ENCODE measurements around the gene SLC25A41.
"Not testable (repeated sequence)": the region's sequence is repeated elsewhere in the genome, so short reads cannot be mapped to it uniquely, and the experiment has no call there.

The SLC25A41 gene

GRCh38 chr19:6428692-6429418, 4.7 kb downstream of the SLC25A41 start:
- not testable (repeated sequence) for DNase-seq (ENCODE audit: low spot score)

- DNase-seq (ENCODE audit: low spot score): no peak
Measured at GRCh38 chr19:6427131-6427530, 6.4 kb downstream of the SLC25A41 start.

DNA sequence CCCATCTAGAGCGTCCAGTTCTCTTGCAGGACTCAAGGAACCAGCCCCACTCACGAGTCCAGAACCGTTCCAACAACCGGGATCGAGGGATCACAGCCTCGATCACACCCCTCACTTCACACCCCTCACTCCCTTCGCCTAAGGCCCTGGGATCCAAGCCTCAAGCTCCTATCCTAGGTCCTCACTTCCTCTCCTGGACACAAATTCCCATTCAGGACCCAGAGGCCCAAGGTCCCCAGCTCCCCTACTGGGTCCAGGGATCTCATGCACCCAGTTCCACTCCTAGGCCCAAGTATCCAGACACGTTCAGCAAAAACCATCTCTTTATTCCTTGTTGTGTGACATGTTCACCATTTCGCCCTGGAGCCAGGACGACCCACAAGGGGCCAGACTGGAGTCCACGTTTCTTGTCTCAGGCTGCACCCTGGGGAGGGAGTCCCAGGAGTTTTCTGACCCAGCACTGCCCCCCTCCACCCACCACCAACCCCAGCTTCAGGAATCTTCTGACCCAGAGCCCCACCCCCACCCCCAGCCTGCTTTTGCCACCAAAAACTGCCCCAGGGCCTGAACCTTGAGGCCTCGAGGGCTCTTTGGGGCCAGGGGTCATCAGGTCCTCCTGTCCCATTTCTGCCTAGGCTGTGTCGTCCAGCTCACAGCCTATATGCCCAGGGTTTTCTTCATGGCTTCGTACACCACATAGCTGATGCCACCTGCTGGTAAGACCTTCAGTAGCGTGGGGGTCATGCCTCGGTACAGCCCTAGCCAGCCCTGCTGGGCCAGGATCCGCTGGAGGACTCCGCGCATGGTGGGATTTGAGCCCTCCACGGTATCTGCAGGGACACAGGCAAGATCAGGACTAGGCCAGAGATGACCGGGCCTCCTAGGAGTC, 7.6 kb downstream of the SLC25A41 start:
- no peak for DNase-seq (ENCODE audit: low spot score)

DNA sequence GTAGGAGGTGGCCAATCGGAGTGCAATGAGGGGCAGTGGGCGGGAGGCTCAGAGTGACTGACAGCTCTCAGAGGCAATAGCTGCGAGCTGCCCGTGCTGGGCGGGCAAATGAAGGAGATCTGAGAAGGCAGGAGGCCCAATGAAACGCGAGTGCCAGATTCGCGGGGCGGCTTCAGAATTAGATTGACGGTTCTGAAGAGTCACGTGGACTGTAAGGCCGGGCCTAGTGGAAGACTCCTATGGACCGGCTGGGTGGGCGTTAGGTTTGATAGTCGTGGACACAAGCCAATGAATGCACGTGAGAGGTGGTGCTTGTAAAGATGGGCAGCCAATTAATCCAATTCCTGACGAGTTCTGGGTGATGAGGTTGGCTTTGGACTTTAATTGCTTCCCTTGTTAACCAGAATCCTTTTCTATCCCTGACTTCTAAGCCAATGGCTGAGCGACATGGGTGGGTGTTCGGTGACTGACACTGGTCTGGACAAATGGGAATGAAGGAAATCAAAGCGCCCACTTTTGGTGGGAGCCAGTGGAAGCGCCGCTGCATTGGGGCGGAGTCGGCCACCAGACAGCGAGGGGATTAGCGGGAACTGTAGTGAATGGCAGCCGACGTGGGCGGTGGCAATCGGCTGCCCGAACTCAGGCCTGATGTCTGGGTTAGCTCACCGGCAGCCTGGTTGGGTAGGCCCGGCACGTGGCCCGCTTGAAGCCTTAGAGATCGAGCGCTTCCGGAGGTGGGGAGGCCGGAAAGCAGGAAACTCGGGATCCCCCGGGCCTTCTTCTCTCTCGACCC, 8.4 kb downstream of the SLC25A41 start:
- DNase-seq (ENCODE audit: low spot score): peak; percentile 100

DNA sequence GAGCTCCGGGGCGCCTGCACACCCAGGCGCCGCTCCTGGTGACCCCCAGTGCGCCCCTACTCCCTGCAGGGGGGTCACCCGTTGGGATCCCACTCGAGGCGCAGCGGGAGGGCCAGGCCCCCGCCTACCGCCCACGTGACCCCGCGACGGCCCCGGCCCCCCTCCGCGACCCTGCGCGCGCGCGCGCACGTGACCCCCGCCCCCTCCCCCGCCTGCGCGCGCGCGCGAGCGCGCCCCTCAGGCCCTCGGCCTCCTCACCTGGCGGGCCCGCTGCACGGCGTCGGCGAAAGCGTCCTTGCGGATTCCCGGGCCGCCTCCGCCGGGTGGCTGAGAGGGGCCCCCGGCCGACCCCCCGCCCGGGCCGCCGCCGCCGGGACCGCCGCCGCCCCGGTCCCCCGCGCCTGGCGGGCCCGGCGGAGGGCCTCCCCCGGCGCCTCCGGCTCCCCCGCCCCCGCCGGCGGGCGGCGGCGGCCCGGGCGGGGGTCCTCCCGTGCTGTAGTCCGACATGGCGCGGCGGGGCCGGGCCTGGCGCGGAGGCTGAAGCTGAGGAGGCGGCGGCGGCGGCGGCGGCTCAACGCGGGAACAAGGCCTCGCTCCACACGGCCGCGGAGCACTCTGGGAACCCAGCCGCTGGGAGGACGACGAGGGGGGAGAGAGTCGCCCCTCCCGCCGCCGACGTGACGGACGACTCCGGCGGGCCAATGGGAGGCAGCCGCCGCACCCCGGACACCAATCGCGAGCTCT, 9.2 kb downstream of the SLC25A41 start, which contains the start of gene KHSRP:
TSS of gene KHSRP (minus strand) at position 617 of the 744 bp plus-strand sequence. CDS start at position 507, 110 bp downstream.
- DNase-seq (ENCODE audit: low spot score): no peak

GRCh38 chr19:6423499-6424194, 9.9 kb downstream of the SLC25A41 start:
- DNase-seq (ENCODE audit: low spot score): no peak

- DNase-seq (ENCODE audit: low spot score): no peak
Measured at GRCh38 chr19:6421075-6422014, 12.2 kb downstream of the SLC25A41 start.

GRCh38 chr19:6418562-6418932, 15.0 kb downstream of the SLC25A41 start:
- no peak for DNase-seq (ENCODE audit: low spot score)

GRCh38 chr19:6417713-6418561, 15.6 kb downstream of the SLC25A41 start:
- DNase-seq (ENCODE audit: low spot score): no peak

DNA sequence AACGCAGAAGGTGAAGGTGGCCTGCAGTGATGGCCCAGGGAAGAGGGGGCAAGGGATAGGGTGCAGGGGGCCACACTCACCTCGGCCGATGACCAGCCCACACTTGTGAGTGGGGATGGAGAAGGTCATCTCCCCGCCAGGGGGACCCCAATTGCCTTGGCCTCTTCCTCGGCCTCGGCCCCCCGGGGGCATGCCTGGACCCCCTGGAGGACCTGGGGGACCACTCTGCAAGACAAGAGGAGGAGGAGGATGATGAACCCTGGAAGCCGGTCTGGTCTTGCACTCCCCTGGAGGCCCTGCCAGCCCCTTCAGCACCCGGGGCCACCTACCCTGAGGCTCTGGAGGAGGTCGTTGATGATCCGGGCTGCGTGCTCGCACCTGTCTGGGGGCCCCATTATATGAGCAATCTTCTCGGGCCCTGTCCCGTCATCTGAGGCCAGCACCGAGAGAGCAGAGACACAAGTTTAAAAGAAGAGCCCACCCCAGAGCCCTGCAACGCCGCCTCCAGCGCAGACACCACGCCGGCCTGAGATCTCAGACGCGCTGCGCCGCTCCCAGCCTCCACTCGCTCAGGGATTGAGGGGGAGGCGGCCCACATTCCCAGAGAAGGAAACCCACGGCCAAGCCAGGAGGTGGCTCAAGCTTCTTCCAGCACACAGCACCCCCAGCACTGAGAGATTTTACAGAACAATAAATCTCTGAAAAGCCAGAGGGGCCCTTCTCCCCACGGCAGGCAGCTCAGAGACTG, 16.7 kb downstream of the SLC25A41 start:
- no peak for DNase-seq (ENCODE audit: low spot score)

DNA sequence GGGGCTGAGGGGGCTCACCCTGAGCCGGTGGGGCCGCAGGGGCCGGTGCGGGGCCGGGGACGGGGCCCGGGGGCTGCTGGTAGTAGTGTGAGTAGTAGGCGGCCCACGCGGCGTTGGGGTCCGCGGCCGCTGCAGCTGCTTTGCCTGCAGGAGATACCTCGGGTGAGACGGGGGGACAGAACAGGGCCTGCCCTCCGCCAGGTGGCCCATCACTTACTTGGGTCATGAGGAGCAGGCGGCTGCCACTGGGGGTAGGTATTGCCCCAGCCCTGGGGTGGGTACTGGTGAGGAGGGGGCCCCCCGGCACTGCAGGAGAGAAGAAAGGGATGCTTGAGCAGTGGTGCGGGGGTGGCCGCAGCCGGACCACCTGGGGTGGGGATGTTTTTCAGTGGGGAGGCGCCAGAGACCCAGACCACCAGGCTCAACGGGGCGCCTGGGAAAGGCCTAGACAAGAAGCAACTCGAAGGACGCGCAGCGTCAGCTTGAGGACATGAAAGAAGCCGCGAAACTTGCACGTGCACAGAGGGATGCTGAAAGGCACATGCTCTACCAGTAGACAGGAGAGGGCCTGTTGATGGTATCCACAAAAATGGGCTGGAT, 17.9 kb downstream of the SLC25A41 start:
- no peak for DNase-seq (ENCODE audit: low spot score)

DNA sequence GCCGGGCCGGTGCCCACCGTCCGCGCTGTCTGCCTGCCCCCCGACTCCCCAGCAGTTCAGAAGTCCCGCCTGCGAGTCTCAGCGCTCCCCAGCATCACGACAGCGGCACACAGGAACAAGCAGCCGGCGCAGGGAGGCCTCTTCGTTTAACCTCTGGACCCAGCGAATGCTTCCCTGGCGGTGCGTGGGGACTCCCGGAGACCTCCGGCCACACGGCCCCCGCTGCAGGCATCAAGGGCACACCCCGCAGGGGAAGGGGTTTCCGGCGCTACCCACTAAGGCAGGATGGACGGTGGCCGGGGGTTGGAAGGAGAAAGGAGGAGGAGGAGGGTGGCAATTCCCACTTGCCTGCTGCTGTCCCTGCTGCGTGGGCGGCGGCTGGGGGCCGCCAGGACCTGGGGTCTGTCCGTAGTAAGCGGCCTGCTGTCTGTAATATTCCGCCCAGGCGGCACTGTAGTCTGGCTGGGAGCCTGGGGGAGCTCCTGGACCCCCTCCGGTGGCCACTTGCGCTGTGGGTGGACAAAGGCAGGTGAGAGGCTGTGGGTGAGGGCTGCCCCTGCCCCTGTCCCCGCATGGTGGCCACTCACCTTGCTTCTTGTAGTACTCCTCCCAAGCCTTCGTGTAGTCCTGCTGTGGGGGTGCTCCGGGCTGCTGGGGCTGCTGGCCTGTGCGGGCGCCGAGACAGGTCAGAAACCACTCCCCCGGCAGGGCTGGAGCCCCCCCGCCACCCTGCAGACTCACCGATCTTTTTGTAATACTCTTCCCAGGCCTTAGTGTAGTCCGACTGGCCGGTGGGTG, 18.6 kb downstream of the SLC25A41 start:
- DNase-seq (ENCODE audit: low spot score): no peak

- no peak for DNase-seq (ENCODE audit: low spot score)
Measured at GRCh38 chr19:6413721-6414643, 19.6 kb downstream of the SLC25A41 start.

GRCh38 chr19:6413291-6413690, 20.3 kb downstream of the SLC25A41 start:
- DNase-seq (ENCODE audit: low spot score): no peak

GRCh38 chr19:6412447-6413091, 21.0 kb downstream of the SLC25A41 start:
- peak; percentile 45 for DNase-seq (ENCODE audit: low spot score)

Measured in CD4-positive, alpha-beta T cell treated with Interleukin-2 at 100 ng/mL for 4 hours (primary cell).